ENCODE measurements around the gene ELL.

ELL gene

DNA sequence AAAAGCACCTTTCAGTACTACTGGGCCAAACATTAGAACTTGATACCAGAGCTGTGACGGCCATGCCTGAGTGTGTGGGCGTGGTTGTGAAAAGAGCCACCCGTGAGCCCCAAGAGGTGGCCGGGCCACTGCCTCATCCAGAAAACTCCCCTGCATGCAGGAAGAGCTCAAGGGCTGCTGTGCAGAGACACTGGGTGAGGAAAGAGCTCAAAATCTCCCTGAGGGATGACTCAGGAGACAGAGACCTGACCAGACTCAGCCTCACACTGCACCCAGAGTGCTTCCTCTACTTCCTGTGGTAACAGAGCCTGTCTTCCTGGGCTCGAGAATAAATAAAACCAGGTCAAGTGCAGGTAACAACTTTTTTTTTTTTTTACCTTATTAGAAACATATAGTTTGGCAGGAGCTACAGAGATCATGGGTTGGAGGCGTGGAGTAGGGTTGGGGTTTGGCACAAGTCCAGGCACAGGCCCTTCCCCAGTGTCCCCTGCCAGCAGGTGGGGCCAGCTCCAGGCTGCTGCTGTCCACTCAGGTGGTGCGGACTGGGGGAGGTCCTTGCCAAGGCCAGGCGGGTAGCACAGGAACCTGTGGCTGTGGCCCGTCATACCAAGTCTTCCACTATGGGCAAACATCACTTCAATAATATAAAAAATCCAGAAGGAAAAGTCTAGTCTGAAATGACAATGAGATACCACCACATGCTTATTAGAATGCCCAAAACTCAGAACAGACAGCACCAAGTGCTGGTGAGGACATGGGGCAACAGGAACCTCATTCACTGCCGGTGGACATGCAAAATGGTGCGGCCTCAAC is 25.5 kb downstream of the ELL start:
- Histone ChIP-seq H3K4me2 (ENCODE audit: low read length) (no peak overlapping the region), H3K36me3 (replicated peaks; ENCODE audit: low read depth, low read length) (no peaks in the 10 kb centered on the region), H2AFZ (ENCODE audit: low read depth, low read length) (no peak overlapping the region), H3K79me2 (ENCODE audit: low read length) (peaks cover 100% of the 10 kb centered on the region), H3K9me3 (ENCODE audit: insufficient read depth, low read length) (no peaks in the 10 kb centered on the region), H3K27me3 (ENCODE audit: low read depth, low read length) (no peaks in the 10 kb centered on the region), H3K4me3 (ENCODE audit: low read length) (no peak overlapping the region), H3K9ac (ENCODE audit: low read length) (no peak overlapping the region), H4K20me1 (ENCODE audit: insufficient read depth, low read length) (peaks cover 99% of the 10 kb centered on the region), H3K4me1 (ENCODE audit: low read length) (peaks cover 10% of the 10 kb centered on the region), H3K27ac (ENCODE audit: low read length) (no peak overlapping the region)
- TF ChIP-seq EZH2phosphoT487 (IDR thresholded peaks at IDR 0.05; ENCODE audit: low read depth): no peak
- TF ChIP-seq, protein P1, sequence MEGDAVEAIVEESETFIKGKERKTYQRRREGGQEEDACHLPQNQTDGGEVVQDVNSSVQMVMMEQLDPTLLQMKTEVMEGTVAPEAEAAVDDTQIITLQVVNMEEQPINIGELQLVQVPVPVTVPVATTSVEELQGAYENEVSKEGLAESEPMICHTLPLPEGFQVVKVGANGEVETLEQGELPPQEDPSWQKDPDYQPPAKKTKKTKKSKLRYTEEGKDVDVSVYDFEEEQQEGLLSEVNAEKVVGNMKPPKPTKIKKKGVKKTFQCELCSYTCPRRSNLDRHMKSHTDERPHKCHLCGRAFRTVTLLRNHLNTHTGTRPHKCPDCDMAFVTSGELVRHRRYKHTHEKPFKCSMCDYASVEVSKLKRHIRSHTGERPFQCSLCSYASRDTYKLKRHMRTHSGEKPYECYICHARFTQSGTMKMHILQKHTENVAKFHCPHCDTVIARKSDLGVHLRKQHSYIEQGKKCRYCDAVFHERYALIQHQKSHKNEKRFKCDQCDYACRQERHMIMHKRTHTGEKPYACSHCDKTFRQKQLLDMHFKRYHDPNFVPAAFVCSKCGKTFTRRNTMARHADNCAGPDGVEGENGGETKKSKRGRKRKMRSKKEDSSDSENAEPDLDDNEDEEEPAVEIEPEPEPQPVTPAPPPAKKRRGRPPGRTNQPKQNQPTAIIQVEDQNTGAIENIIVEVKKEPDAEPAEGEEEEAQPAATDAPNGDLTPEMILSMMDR (IDR thresholded peaks at IDR 0.05; ENCODE audit: low read depth, low read length): no peak

DNA sequence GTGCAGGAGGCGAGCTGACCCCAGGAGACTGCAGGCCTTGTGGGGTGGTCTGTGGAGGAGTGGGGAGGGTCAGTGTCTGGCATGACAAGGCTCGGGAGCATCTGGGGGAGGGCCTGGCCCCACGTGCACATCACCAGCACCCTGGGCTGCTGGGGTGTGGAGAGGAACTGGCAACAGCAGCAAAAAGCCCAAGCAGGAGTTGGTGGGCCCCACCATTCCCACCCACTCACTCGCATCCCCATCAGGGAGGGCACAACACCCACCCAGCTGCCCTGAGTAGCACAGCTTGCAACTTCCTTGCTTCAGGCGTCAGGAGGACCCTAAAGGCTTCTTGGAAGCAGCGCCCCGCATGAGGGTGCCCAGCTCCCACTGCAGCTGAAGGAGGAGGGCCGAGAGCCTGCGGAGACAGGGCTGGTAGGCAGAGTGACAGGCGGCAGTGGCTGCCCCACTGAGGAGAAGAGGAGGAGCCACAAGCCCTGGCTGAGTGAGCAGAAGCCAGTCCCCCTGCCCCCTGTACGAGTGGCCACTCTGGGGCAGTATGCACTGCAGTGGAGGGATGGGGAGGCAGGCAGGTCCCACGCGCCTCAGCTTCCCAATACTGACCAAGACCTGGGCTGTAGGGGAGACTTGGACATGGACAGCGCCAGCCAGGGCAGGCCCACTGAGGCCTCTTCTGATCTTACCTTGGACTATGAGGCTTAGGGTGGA is 26.5 kb downstream of the ELL start:
- Histone ChIP-seq H3K4me3 (ENCODE audit: low read length) (no peak overlapping the region), H3K36me3 (replicated peaks; ENCODE audit: low read depth, low read length) (no peaks in the 10 kb centered on the region), H3K27me3 (ENCODE audit: low read depth, low read length) (no peaks in the 10 kb centered on the region), H4K20me1 (ENCODE audit: insufficient read depth, low read length) (peaks cover 97% of the 10 kb centered on the region), H3K4me2 (ENCODE audit: low read length) (no peak overlapping the region), H3K27ac (ENCODE audit: low read length) (no peak overlapping the region), H2AFZ (ENCODE audit: low read depth, low read length) (no peak overlapping the region), H3K9ac (ENCODE audit: low read length) (no peak overlapping the region), H3K9me3 (ENCODE audit: insufficient read depth, low read length) (no peaks in the 10 kb centered on the region), H3K4me1 (ENCODE audit: low read length) (peaks cover 10% of the 10 kb centered on the region), H3K79me2 (ENCODE audit: low read length) (peaks cover 99% of the 10 kb centered on the region)
- TF ChIP-seq, protein P1 (IDR thresholded peaks at IDR 0.05; ENCODE audit: low read depth, low read length): no peak
- no peak for TF ChIP-seq EZH2phosphoT487 (IDR thresholded peaks at IDR 0.05; ENCODE audit: low read depth)

DNA sequence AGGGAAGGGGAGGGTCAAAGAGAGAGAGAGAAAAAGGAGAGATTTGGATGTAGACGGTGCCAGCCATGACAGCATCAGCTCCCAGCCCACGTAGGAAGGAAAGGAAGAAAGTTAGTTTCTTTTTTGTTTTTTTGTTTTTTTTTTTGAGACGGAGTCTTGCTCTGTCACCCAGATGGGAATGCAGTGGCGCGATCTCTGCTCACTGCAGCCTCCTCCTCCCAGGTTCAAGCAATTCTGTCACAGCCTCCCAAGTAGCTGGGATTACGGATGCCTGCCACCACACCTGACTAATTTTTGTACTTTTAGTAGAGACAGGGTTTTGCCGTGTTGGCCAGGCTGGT is 27.6 kb downstream of the ELL start:
- Histone ChIP-seq H3K4me1 (ENCODE audit: low read length) (peaks cover 5% of the 10 kb centered on the region), H3K9me3 (ENCODE audit: insufficient read depth, low read length) (no peaks in the 10 kb centered on the region), H3K4me2 (ENCODE audit: low read length) (no peak overlapping the region), H3K36me3 (replicated peaks; ENCODE audit: low read depth, low read length) (no peaks in the 10 kb centered on the region), H2AFZ (ENCODE audit: low read depth, low read length) (no peak overlapping the region), H3K27ac (ENCODE audit: low read length) (no peak overlapping the region), H3K9ac (ENCODE audit: low read length) (no peak overlapping the region), H4K20me1 (ENCODE audit: insufficient read depth, low read length) (peaks cover 97% of the 10 kb centered on the region), H3K4me3 (ENCODE audit: low read length) (no peak overlapping the region), H3K79me2 (ENCODE audit: low read length) (peaks cover 98% of the 10 kb centered on the region), H3K27me3 (ENCODE audit: low read depth, low read length) (no peaks in the 10 kb centered on the region)
- TF ChIP-seq EZH2phosphoT487 (IDR thresholded peaks at IDR 0.05; ENCODE audit: low read depth): no peak
- TF ChIP-seq, protein P1 (IDR thresholded peaks at IDR 0.05; ENCODE audit: low read depth, low read length): no peak

DNA sequence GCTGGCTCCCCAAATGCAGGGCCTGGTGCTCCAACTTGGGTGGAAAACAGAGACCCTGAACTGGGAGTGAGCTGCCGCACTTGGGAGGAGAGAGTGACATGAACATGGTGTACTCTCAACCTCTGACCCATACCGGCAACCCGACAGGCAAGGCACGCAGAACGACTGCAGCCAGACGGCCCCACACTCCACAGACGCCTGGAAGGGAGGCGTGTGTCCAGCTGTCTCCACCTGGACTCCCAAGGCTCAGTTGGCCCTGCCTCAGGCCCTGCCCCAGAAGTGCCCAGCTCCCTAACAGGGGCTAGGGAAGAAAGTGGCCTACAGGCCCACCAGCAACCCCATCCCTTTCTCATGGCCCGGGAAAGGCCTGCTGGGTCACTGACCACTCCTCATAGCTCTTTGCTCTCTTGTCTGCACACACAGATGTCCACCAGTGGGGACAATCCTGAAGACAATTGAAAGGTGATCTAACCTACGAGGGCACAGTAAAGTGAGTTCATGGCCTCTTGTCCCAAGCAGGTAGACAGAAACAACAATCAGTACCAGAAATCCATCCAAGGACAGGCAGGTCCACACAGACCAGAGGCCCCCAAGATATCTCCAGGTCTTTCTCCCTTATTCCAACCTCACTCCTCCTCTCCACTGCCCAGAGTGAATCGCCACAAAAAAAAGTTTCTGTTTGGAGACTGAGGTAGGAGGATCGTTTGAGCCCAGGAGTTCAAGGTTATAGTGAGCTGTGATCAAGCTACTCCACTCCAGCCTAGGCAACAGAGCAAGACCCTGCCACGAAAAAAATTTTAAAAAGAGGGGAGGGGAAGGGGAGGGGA is 28.2 kb downstream of the ELL start:
- Histone ChIP-seq H3K4me1 (ENCODE audit: low read length) (no peaks in the 10 kb centered on the region), H4K20me1 (ENCODE audit: insufficient read depth, low read length) (peaks cover 97% of the 10 kb centered on the region), H3K4me2 (ENCODE audit: low read length) (no peak overlapping the region), H3K9me3 (ENCODE audit: insufficient read depth, low read length) (no peaks in the 10 kb centered on the region), H2AFZ (ENCODE audit: low read depth, low read length) (no peak overlapping the region), H3K27ac (ENCODE audit: low read length) (no peak overlapping the region), H3K27me3 (ENCODE audit: low read depth, low read length) (no peaks in the 10 kb centered on the region), H3K79me2 (ENCODE audit: low read length) (peaks cover 98% of the 10 kb centered on the region), H3K36me3 (replicated peaks; ENCODE audit: low read depth, low read length) (no peaks in the 10 kb centered on the region), H3K4me3 (ENCODE audit: low read length) (no peak overlapping the region), H3K9ac (ENCODE audit: low read length) (no peak overlapping the region)
- TF ChIP-seq, protein P1 (IDR thresholded peaks at IDR 0.05; ENCODE audit: low read depth, low read length): no peak
- TF ChIP-seq EZH2phosphoT487 (IDR thresholded peaks at IDR 0.05; ENCODE audit: low read depth): no peak
